PC-3 (cell line): ENCODE data around the gene NTN5.

Experiments used
- CTCF ChIP-seq: fragments of 300-600 bp; sonication (generic); conservative IDR thresholded peaks from 2 replicates; pipeline ENCODE4 v1.5.1; 2017; ENCODE audit warnings: antibody characterized with exemption, low read depth, mild to moderate bottlenecking, low read length
- EZH2 ChIP-seq: fragments of 300-600 bp; sonication (generic); IDR thresholded peaks from one replicate; pipeline ENCODE4 v1.6.1; 2017; ENCODE audit warnings: antibody characterized with exemption, mild to moderate bottlenecking, low read length; ENCODE audit not compliant: unreplicated experiment

- no peak for TF ChIP-seq CTCF
- no peak for TF ChIP-seq EZH2
Observed at GRCh38 chr19:48637948-48638830, 34.6 kb downstream of the NTN5 start.
